Astrocyte (in vitro differentiated cells and primary cell): ENCODE data around the gene FNDC11.

Experiments used
- CTCF ChIP-seq: IDR thresholded peaks from 2 replicates; pipeline ENCODE4 v1.5.1; 2011; ENCODE audit warnings: low read depth, mild to moderate bottlenecking, inconsistent platforms, low read length, moderate library complexity; ENCODE audit not compliant: insufficient read depth
- EZH2 ChIP-seq: IDR thresholded peaks from 2 replicates; pipeline ENCODE4 v1.6.1; 2012; ENCODE audit warnings: mild to moderate bottlenecking, low read length, inconsistent platforms; ENCODE audit not compliant: insufficient read depth

DNA sequence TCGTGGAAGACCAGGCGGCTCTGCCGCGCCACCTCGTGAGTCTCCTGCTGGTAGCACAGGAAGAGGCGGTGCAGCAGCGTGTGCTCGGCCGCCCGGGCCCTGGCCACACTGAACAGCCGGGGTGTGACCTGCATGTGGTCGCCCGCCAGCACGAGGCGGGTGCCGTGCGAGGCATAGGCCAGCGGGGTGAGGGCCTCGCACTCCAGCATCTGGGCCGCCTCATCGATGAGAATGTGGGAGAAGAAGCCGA lies 13.1 kb downstream of the FNDC11 start:
- TF ChIP-seq CTCF, result no peak
- no peak for TF ChIP-seq EZH2
